H9 (cell line): ENCODE results near the gene ZNF335. TPM values are rescaled to one million over a fixed set of nuclear protein-coding genes. Genes with fewer than 3 reads are reported as not detected.

Experiments used
- DNase-seq: peaks from one replicate; pipeline ENCODE4 v3.0.0-alpha.2; 2017
- H2AFZ ChIP-seq: one replicate; pipeline ENCODE4 v1.6.1; 2013; ENCODE audit warnings: mild to moderate bottlenecking, low read length, control low read depth, moderate library complexity
- H2AK5ac ChIP-seq: 2 replicates; pipeline ENCODE4 v1.6.1; 2013; ENCODE audit warnings: low read length, control low read depth, mixed read lengths; ENCODE audit not compliant: insufficient read length
- H2BK120ac ChIP-seq: one replicate; pipeline ENCODE4 v1.6.1; 2013; ENCODE audit warnings: low read depth, mild to moderate bottlenecking, low read length, control low read depth, inconsistent platforms; ENCODE audit not compliant: poor library complexity, severe bottlenecking
- H2BK12ac ChIP-seq: 2 replicates; pipeline ENCODE4 v1.6.1; 2013; ENCODE audit warnings: low read length, control low read depth, mixed read lengths, low read depth; ENCODE audit not compliant: insufficient read length
- H2BK15ac ChIP-seq: 2 replicates; pipeline ENCODE4 v1.6.1; 2013; ENCODE audit warnings: low read depth, low read length, control low read depth
- H2BK20ac ChIP-seq: one replicate; pipeline ENCODE4 v1.6.1; 2013; ENCODE audit warnings: low read depth, mild to moderate bottlenecking, low read length, control low read depth, inconsistent platforms; ENCODE audit not compliant: poor library complexity, severe bottlenecking
- H2BK5ac ChIP-seq: 2 replicates; pipeline ENCODE4 v1.6.1; 2013; ENCODE audit warnings: low read length, control low read depth, mixed read lengths; ENCODE audit not compliant: insufficient read length
- H3K14ac ChIP-seq: 2 replicates; pipeline ENCODE4 v1.6.1; 2013; ENCODE audit warnings: low read length, control low read depth; ENCODE audit not compliant: insufficient read depth
- H3K18ac ChIP-seq: 2 replicates; pipeline ENCODE4 v1.6.1; 2013; ENCODE audit warnings: low read depth, mild to moderate bottlenecking, mixed read lengths, low read length, control low read depth; ENCODE audit not compliant: insufficient read length
- H3K23ac ChIP-seq: 2 replicates; pipeline ENCODE4 v1.6.1; 2013; ENCODE audit warnings: low read length, control low read depth, mixed read lengths, low read depth; ENCODE audit not compliant: insufficient read length
- H3K23me2 ChIP-seq: 2 replicates; pipeline ENCODE4 v1.6.1; 2013; ENCODE audit warnings: low read depth, mild to moderate bottlenecking, mixed read lengths, low read length, control low read depth; ENCODE audit not compliant: insufficient read length, poor library complexity, severe bottlenecking
- H3K27ac ChIP-seq: 2 replicates; pipeline ENCODE4 v1.5.1; 2013; ENCODE audit warnings: low read length, control low read depth, mixed read lengths, low read depth; ENCODE audit not compliant: insufficient read length
- H3K27me3 ChIP-seq: 2 replicates; pipeline ENCODE4 v1.6.1; 2013; ENCODE audit warnings: low read length, control low read depth, inconsistent platforms; ENCODE audit not compliant: insufficient read depth
- H3K4ac ChIP-seq: 2 replicates; pipeline ENCODE4 v1.6.1; 2013; ENCODE audit warnings: low read depth, mild to moderate bottlenecking, control low read depth, inconsistent platforms, low read length, moderate library complexity
- H3K4me1 ChIP-seq: 2 replicates; pipeline ENCODE4 v1.6.1; 2013; ENCODE audit warnings: low read length, control low read depth, inconsistent platforms; ENCODE audit not compliant: insufficient read depth
- H3K4me2 ChIP-seq: 2 replicates; pipeline ENCODE4 v1.6.1; 2013; ENCODE audit warnings: low read length, control low read depth, mixed read lengths; ENCODE audit not compliant: insufficient read length, insufficient read depth
- H3K56ac ChIP-seq: 2 replicates; pipeline ENCODE4 v1.6.1; 2013; ENCODE audit warnings: low read depth, mild to moderate bottlenecking, mixed read lengths, low read length, control low read depth; ENCODE audit not compliant: insufficient read length
- H3K79me1 ChIP-seq: 2 replicates; pipeline ENCODE4 v1.6.1; 2013; ENCODE audit warnings: low read depth, mild to moderate bottlenecking, moderate library complexity, low read length, control low read depth, inconsistent platforms; ENCODE audit not compliant: insufficient read depth, poor library complexity, severe bottlenecking
- H3K79me2 ChIP-seq: 2 replicates; pipeline ENCODE4 v1.6.1; 2013; ENCODE audit warnings: low read length, control low read depth, inconsistent platforms; ENCODE audit not compliant: insufficient read depth
- H3K9ac ChIP-seq: 2 replicates; pipeline ENCODE4 v1.6.1; 2013; ENCODE audit warnings: low read length, control low read depth, mixed read lengths; ENCODE audit not compliant: insufficient read length; ENCODE audit errors: extremely low read depth
- H3K9me3 ChIP-seq: one replicate; pipeline ENCODE4 v1.6.1; 2013; ENCODE audit warnings: low read depth, low read length, inconsistent platforms; ENCODE audit not compliant: control insufficient read depth
- H3T11ph ChIP-seq: one replicate; pipeline ENCODE4 v1.6.1; 2013; ENCODE audit warnings: mild to moderate bottlenecking, low read length, control low read depth, inconsistent platforms
- H4K20me1 ChIP-seq: one replicate; pipeline ENCODE4 v1.6.1; 2013; ENCODE audit not compliant: control insufficient read depth, insufficient read length, insufficient read depth
- H4K5ac ChIP-seq: 2 replicates; pipeline ENCODE4 v1.6.1; 2013; ENCODE audit warnings: low read depth, mild to moderate bottlenecking, mixed read lengths, low read length, control low read depth; ENCODE audit not compliant: insufficient read length
- H4K8ac ChIP-seq: replicated peaks from 2 replicates; pipeline ENCODE4 v1.6.1; 2013; ENCODE audit warnings: low read length, control low read depth, mixed read lengths, low read depth; ENCODE audit not compliant: insufficient read length
- H4K91ac ChIP-seq: 2 replicates; pipeline ENCODE4 v1.6.1; 2013; ENCODE audit warnings: low read depth, mild to moderate bottlenecking, moderate library complexity, mixed read lengths, low read length, control low read depth; ENCODE audit not compliant: insufficient read length
- H3K27ac Mint-ChIP-seq, 3 experiments: 2 replicates in 2 of 3; 3 replicates in 1 of 3; pipeline ENCODE4 v1.8.0; 2020 to 2021; ENCODE audit warnings: mixed read lengths in 3 of 3, mild to moderate bottlenecking in 1 of 3, moderate library complexity in 1 of 3
- H3K27me3 Mint-ChIP-seq: 2 replicates; pipeline ENCODE4 v1.8.0; 2021; ENCODE audit warnings: low read depth, mild to moderate bottlenecking, moderate library complexity, mixed read lengths
- H3K36me3 Mint-ChIP-seq, 3 experiments: 2 replicates in 2 of 3; 3 replicates in 1 of 3; pipeline ENCODE4 v1.8.0; 2020 to 2021; ENCODE audit warnings: low read depth in 3 of 3, mixed read lengths in 3 of 3; ENCODE audit not compliant: insufficient read depth in 1 of 3
- H3K4me1 Mint-ChIP-seq, 2 experiments: 2 replicates each; pipeline ENCODE4 v1.8.0; 2020; ENCODE audit warnings: mixed read lengths in 2 of 2
- H3K4me3 Mint-ChIP-seq, 2 experiments: 2 replicates in 1 of 2; 3 replicates in 1 of 2; pipeline ENCODE4 v1.8.0; 2020 to 2021; ENCODE audit warnings: mild to moderate bottlenecking in 2 of 2, mixed read lengths in 2 of 2, moderate library complexity in 1 of 2
- H3K9me3 Mint-ChIP-seq, 2 experiments: 2 replicates in 1 of 2; 3 replicates in 1 of 2; pipeline ENCODE4 v1.8.0; 2020; ENCODE audit warnings: mild to moderate bottlenecking in 2 of 2, mixed read lengths in 2 of 2, moderate library complexity in 1 of 2
- WGBS: extraction: QIAGEN DNeasy Blood & Tissue Kit; methylation state at CpG from one replicate; pipeline ENCODE4 v1.1.7; 2013; ENCODE audit warnings: missing lambda C conversion rate, low lambda C conversion rate, mixed read lengths; ENCODE audit not compliant: insufficient read length; ENCODE audit errors: extremely low coverage; 5-methylcytosine and 5-hydroxymethylcytosine counted together
- total RNA-seq: library from RNA; stranded (reverse); gene quantifications from 2 replicates; pipeline ENCODE4 v1.2.1, GENCODE V29; 2021
- TF ChIP-seq, protein P1 (sequence below): fragments of 200-600 bp; sonication (generic); conservative IDR thresholded peaks from 3 replicates; pipeline ENCODE4 v1.8.0; 2021; ENCODE audit warnings: antibody characterized with exemption, mild to moderate bottlenecking

ZNF335 gene
- total RNA-seq, 1 experiment from 2014 or later = 21.1 TPM

DNA sequence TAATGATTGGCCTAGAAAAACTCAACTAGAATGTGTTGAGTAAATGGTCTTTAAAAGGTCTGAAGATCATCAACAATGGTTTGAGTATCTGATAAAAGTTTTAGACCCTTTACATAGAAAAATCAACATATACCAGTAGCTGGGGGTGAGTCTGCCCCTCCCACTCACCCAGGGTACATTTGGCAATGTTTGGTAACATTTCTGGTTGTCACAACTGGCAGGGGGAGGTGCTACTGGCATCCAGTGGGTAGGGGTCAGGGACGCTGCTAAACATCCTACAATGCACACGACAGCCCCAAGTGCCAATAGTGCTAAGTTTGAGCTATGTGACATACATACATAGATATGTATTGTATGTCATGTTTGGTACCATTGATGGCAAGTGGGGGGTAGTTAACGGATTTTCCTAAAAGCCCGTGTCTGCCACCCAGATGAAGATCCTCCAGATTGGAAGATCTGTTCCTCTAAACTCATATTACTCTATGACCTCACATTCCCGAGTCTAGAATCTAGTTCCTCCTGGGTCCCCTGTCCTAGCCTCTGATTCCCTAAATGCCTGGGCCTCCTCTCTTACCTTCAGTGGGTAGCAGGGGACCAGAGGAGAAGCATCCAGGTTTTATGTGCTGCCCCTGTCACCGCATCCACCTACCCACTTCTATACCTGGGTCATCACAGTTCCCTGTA, 34.2 kb upstream of the ZNF335 start:
- peaks cover 4% of the 10 kb centered on the region; the same call in 1 of the 2 replicates for H3K27me3 Mint-ChIP-seq
- Histone ChIP-seq H3K56ac (no peak overlapping the region), H3K14ac (no peak overlapping the region), H2BK12ac (no peak overlapping the region), H2BK120ac (no peak overlapping the region), H3K9ac (no peak overlapping the region), H3K27ac (no peak overlapping the region), H3K27me3 (no peaks in the 10 kb centered on the region), H3K18ac (no peak overlapping the region), H3K4ac (no peak overlapping the region), H2BK5ac (no peak overlapping the region), H4K91ac (no peak overlapping the region), H4K8ac (no peak overlapping the region), H3K23ac (no peak overlapping the region), H3K79me1 (no peaks in the 10 kb centered on the region), H4K5ac (no peak overlapping the region), H3K23me2 (no peaks in the 10 kb centered on the region), H2BK20ac (no peak overlapping the region), H2BK15ac (no peak overlapping the region), H3T11ph (no peak overlapping the region), H3K4me1 (peaks cover 7% of the 10 kb centered on the region; the same call in 1 of the 2 replicates), H2AK5ac (no peak overlapping the region), H3K4me2 (no peak overlapping the region), H2AFZ (no peak overlapping the region), H4K20me1 (no peaks in the 10 kb centered on the region), H3K79me2 (no peaks in the 10 kb centered on the region), H3K9me3 (no peaks in the 10 kb centered on the region)
- no peak for DNase-seq
- TF ChIP-seq, protein P1, sequence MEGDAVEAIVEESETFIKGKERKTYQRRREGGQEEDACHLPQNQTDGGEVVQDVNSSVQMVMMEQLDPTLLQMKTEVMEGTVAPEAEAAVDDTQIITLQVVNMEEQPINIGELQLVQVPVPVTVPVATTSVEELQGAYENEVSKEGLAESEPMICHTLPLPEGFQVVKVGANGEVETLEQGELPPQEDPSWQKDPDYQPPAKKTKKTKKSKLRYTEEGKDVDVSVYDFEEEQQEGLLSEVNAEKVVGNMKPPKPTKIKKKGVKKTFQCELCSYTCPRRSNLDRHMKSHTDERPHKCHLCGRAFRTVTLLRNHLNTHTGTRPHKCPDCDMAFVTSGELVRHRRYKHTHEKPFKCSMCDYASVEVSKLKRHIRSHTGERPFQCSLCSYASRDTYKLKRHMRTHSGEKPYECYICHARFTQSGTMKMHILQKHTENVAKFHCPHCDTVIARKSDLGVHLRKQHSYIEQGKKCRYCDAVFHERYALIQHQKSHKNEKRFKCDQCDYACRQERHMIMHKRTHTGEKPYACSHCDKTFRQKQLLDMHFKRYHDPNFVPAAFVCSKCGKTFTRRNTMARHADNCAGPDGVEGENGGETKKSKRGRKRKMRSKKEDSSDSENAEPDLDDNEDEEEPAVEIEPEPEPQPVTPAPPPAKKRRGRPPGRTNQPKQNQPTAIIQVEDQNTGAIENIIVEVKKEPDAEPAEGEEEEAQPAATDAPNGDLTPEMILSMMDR = no peak
- peaks cover 0 to 7% of the 10 kb centered on the region in 2 experiments; a peak in 1 of 5 replicates for H3K9me3 Mint-ChIP-seq
- H3K27ac Mint-ChIP-seq = no peak overlapping the region
- peaks cover 0 to 9% (median 3%) of the 10 kb centered on the region in 3 experiments; a peak in 4 of 7 replicates for H3K36me3 Mint-ChIP-seq
- H3K4me3 Mint-ChIP-seq = no peak overlapping the region
- no CpG with 5 or more reads among the region's 6 CpGs for WGBS
- H3K4me1 Mint-ChIP-seq = peaks cover 33 to 51% of the 10 kb centered on the region in 2 experiments
